NCI-H345 treated with DMSO at 0.1 percent for 48 hours (cell line): ENCODE measurements around the gene ACOT7.
"Not testable (repeated sequence)": the region's sequence is repeated elsewhere in the genome, so short reads cannot be mapped to it uniquely, and the experiment has no call there.

ENCODE experiments used
- DNase-seq: peaks from one replicate; lab custom pipeline; 2025; ENCODE audit not compliant: unreplicated experiment; lab: John Stamatoyannopoulos, UW

ACOT7 gene

GRCh38 chr1:6393400-6394187 lies at the start of gene ACOT7:
Gene ACOT7 (minus strand): TSS chr1:6393767. CDS start chr1:6393399, 368 bp downstream.
- peak; percentile 83 for DNase-seq

GRCh38 chr1:6441586-6441985 lies 48.0 kb upstream of the ACOT7 start:
- no peak for DNase-seq

DNA sequence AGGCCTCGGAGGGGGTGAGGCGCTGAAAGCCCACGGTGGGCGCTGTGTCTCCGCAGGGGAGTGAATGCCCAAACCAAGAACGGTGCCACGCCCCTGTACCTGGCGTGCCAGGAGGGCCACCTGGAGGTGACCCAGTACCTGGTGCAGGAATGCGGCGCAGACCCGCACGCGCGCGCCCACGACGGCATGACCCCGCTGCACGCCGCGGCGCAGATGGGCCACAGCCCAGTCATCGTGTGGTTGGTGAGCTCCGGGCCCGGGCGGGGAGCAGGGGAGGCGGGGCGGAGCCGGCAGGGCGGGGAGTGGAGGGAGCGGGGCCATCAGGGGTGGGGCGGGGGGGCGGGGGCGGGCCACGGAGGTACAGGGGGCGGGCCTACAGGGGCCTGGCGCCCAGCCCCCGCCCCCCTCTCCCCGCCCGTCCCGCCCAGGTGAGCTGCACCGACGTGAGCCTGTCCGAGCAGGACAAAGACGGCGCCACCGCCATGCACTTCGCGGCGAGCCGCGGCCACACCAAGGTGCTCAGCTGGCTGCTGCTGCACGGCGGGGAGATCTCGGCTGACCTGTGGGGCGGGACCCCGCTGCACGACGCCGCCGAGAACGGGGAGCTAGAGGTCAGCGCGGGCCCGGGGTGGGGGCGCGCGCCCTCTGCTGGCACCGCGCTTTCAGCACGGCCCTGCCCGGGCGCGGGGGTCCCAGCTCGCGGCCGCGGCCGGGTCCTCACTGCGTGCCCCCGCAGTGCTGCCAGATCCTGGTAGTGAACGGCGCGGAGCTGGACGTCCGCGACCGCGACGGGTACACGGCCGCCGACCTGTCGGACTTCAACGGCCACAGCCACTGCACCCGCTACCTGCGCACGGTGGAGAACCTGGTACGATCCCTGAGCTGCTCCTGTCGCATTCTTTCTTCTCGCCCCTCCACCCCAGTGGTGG lies 46.9 kb upstream of the ACOT7 start:
- no peak for DNase-seq

DNA sequence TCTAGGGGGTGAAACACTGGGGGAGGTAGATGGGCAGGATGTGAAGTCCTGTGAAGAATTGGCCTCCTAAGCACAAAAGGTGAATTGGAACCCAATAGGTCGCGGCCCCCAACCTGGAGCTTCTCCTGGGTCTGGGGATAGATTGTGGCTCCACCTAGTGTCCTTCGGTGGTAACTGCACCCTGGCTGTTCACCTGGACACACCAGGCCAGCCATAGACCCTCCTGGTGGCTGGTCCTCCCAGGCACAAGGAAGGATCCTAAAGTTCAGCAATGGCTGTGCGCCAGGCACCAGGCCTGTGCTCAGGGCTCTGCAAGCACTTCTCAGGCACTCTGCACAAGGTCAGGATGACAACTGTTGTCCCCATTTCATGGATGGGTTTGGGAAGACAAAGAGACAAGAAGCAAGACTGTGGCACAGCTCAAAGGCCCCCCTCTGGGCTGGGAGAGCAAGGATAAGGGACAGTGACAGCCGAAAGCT lies 44.5 kb upstream of the ACOT7 start:
- peak; percentile 72 for DNase-seq

- DNase-seq: peak; percentile 43
These were observed 43.6 kb upstream of the ACOT7 start for GRCh38 chr1:6437012-6437700.

GRCh38 chr1:6436277-6436676 lies 42.7 kb upstream of the ACOT7 start:
- not testable (repeated sequence) for DNase-seq

DNA sequence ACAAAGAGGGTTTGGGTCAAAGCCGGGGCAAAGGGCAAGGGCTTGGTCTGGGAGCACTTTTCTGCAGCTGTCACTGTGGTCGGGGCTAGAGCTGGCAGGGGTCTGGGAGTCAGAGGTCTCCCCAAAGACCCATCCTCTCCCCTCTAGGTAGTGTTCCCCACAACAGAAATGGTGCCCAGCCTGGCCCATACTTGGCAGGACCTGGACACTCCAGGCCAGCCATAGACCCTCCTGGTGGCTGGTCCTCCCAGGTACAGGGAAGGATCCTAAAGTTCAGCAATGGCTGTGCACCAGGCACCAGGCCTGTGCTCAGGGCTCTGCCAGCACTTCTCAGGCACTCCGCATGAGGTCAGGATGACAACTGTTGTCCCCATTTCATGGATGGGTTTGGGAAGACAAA lies 42.0 kb upstream of the ACOT7 start:
- DNase-seq: no peak

GRCh38 chr1:6435129-6435528 lies 41.6 kb upstream of the ACOT7 start:
- DNase-seq: no peak

DNA sequence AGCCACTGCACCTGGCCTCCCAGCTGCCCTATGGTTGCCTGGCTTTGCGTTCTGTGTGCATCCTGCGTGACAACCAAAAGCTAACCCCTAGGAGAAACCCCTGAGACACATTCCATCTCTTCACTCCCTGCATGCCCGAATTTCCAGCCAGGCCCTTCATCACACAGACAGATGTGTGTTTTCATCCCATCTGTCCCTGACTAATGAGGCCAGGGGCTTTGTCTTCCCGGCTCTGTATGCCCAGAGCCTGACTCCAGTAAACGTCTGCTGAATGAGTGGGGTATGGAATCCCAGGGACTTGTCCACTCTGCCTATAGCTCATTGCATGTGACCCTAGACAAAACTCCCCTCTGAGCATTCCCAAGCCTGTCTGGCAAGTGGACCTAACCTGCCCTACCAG lies 40.6 kb upstream of the ACOT7 start:
- no peak for DNase-seq

- not testable (repeated sequence) for DNase-seq
These were observed 38.3 kb upstream of the ACOT7 start for GRCh38 chr1:6431645-6432579.

DNA sequence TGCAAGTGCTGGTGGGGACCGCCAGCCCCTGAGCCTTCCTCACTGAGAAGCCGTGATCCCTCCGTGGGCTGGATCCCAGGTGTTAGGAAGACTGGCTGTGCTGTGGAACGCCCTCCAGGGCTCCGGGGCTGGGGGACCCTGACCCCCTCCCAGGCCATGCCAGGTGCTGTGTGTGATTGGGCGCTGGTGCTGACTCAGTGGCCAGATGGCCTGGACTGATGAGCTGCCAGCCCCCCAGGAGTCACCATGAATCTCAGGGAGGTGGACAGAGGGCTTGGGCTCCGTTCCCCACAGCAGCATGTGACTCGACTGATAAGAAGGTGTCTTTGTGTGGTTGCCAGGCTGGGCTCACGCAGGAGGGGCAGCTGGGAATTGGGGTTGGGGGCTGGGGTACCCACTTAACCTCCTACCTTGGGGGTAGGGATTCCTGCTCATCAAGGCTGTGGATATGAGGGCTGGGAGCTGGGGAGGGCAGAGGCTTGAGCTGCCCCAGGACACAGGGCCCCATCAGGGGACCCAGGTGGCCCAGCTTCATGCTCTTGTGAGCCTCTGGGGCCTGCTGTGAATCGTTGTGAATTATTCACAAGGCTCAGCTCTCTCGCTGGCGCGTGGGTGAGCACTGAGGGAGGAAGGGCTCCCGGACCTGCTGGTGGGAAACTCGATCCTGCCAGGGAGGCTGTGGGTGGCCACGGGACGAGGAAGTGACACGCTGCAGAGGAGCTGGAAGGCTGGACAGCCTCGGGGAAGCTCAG lies 36.3 kb upstream of the ACOT7 start:
- not testable (repeated sequence) for DNase-seq

- DNase-seq: not testable (repeated sequence)
These were observed 34.9 kb upstream of the ACOT7 start for GRCh38 chr1:6428453-6428852.

GRCh38 chr1:6427441-6428390 lies 34.1 kb upstream of the ACOT7 start:
- DNase-seq: no peak

DNA sequence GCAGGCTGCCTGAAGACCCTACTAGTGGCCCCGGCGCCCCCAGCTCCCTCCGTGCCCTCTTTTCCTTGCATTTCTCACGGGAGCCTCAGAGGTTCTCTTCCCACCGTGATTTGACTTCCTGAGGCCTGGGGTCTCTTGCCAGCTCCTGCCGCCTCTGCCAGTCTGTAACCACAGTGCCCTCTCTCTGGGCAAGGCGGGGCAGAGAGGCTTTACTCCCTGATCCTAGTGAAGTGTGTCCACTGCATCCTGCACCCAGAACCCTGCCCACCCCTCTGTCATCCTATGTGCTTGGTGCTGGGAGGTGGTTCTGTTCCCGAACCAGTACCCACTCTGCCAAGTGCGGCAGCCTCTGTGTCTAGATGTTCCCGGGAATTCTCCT lies 33.4 kb upstream of the ACOT7 start:
- DNase-seq: no peak

GRCh38 chr1:6426277-6426971 lies 32.9 kb upstream of the ACOT7 start:
- no peak for DNase-seq

GRCh38 chr1:6425658-6426057 lies 32.1 kb upstream of the ACOT7 start:
- no peak for DNase-seq
